ENCODE measurements around the gene OR2S2.

OR2S2 gene

GRCh38 chr9:35923927-35924763, 33.8 kb downstream of the OR2S2 start:
- H3K4me3 ChIP-seq (ENCODE audit: low read depth, low read length), result no peak overlapping the region
- H3K27me3 ChIP-seq (ENCODE audit: insufficient read depth, low read depth, severe bottlenecking), result no peaks in the 10 kb centered on the region
- H3K27ac ChIP-seq, result no peak overlapping the region
- no peak for DNase-seq
- H3K9me3 ChIP-seq (ENCODE audit: severe bottlenecking), result no peaks in the 10 kb centered on the region
- H3K36me3 ChIP-seq, result no peaks in the 10 kb centered on the region
- TF ChIP-seq, protein P1, sequence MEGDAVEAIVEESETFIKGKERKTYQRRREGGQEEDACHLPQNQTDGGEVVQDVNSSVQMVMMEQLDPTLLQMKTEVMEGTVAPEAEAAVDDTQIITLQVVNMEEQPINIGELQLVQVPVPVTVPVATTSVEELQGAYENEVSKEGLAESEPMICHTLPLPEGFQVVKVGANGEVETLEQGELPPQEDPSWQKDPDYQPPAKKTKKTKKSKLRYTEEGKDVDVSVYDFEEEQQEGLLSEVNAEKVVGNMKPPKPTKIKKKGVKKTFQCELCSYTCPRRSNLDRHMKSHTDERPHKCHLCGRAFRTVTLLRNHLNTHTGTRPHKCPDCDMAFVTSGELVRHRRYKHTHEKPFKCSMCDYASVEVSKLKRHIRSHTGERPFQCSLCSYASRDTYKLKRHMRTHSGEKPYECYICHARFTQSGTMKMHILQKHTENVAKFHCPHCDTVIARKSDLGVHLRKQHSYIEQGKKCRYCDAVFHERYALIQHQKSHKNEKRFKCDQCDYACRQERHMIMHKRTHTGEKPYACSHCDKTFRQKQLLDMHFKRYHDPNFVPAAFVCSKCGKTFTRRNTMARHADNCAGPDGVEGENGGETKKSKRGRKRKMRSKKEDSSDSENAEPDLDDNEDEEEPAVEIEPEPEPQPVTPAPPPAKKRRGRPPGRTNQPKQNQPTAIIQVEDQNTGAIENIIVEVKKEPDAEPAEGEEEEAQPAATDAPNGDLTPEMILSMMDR (IDR thresholded peaks at IDR 0.05; ENCODE audit: low read depth, low read length), result no peak

DNA sequence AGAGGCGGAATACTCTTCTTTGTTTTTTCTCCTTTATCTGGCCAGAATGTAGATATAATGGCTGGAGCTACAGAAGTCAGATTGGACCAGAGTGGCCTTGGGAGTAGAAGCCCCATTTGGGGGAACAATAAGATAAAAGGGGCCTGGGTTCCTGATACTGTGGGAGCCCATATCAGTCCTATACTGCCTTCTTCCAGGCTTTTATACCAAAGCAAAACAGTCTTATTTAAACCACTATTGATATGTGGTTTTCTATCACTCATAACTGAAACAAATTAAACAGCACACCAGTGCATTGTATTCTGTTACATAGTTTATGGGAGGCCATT, 34.4 kb downstream of the OR2S2 start:
- no peak overlapping the region for H3K27ac ChIP-seq
- no peak overlapping the region for H3K4me3 ChIP-seq (ENCODE audit: low read depth, low read length)
- no peaks in the 10 kb centered on the region for H3K9me3 ChIP-seq (ENCODE audit: severe bottlenecking)
- DNase-seq, result no peak
- TF ChIP-seq, protein P1 (IDR thresholded peaks at IDR 0.05; ENCODE audit: low read depth, low read length), result no peak
- no peaks in the 10 kb centered on the region for H3K27me3 ChIP-seq (ENCODE audit: insufficient read depth, low read depth, severe bottlenecking)
- H3K36me3 ChIP-seq, result no peaks in the 10 kb centered on the region

DNA sequence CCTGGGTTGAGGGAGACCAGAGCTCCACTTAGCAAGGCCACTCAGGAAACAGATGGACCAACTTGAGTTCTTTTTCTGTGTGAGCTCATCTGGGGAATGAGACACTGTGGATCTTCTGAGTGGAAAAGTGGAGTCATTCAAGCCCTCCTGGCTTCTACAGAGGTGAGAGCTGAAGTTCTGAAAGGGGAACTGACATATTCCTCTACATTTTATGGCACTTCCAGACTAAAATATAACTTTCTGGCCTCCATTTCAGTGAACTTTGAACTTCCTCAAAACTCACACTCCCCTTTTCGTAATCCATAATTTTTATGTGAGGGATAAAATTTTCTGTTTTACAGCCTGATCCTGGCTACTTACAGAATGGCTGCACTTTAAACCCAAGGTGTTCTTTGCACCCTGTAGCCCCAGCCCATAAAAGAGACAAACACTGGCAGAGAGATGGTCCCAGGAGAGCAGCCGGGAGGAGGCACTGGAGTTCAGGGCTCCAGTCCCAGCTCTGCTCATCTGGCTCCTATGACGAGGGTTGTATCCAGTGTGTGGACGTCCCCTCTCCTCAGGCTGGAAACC, 37.8 kb downstream of the OR2S2 start:
- TF ChIP-seq, protein P1 (IDR thresholded peaks at IDR 0.05; ENCODE audit: low read depth, low read length), result no peak
- Histone ChIP-seq H3K9me3 (ENCODE audit: severe bottlenecking) (peaks cover 2% of the 10 kb centered on the region), H3K27ac (peak overlapping the region; percentile 5; the same call in 1 of the 2 replicates), H3K36me3 (no peaks in the 10 kb centered on the region), H3K27me3 (ENCODE audit: insufficient read depth, low read depth, severe bottlenecking) (no peaks in the 10 kb centered on the region), H3K4me3 (ENCODE audit: low read depth, low read length) (no peak overlapping the region)
- DNase-seq, result no peak

DNA sequence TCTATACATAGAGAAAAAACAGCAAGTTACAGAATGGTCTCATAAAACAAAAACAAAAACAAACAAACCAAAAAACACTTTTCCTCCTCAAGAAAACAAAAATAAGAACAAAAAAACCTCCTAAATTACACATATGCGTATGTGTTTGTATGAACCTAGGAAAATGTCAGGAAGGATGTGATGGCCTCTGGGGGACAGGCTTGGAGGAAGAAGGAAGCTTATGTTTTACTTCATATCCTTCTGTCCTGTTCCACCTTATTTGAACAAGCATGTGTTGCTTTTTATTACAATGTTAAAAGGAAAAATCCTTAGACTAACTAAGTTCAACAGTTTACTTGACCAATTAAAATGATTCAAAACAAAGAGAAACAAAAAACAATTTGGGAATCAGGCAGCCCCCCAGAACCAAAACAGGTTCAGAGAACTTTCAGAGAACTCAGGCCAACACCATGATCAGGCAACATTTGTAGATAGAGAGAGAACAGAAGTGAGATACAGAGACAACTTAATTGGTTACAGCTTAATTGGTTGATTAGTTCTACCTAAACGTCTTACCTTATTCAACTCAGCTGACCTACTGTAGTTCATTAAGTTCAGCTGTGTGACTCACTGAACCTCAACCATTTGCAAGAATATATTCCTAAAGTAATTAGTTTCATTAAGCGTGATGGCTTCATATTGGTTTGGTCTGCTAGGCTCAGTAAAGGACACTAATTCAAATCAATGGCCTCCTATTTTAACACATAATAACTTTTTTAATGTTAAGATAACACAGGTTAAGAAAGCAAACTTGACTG, 38.5 kb downstream of the OR2S2 start:
- Histone ChIP-seq H3K4me3 (ENCODE audit: low read depth, low read length) (no peak overlapping the region), H3K27me3 (ENCODE audit: insufficient read depth, low read depth, severe bottlenecking) (no peaks in the 10 kb centered on the region), H3K36me3 (no peaks in the 10 kb centered on the region), H3K27ac (peak overlapping the region; percentile 5; the same call in 1 of the 2 replicates), H3K9me3 (ENCODE audit: severe bottlenecking) (peaks cover 2% of the 10 kb centered on the region)
- TF ChIP-seq, protein P1 (IDR thresholded peaks at IDR 0.05; ENCODE audit: low read depth, low read length), result no peak
- no peak for DNase-seq

DNA sequence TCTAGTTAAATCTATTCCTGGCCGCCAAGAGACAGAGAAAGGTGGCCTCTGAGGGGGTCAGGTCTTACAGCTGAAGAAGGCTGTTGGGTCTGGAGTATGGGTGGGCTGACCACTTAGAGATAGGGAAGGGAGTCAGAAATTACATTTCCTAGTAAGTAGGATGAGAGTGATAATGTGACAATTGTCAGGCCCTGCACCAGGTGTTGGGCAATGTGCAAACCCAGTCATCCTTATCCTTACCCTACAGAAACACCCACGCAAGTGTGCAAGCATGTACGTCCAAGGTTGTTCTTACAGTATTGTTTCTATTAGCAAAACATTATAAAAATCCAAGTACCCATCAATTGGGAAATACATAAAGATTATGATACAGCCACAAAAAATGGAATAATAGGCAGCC, 39.2 kb downstream of the OR2S2 start:
- Histone ChIP-seq H3K27me3 (ENCODE audit: insufficient read depth, low read depth, severe bottlenecking) (no peaks in the 10 kb centered on the region), H3K9me3 (ENCODE audit: severe bottlenecking) (peaks cover 2% of the 10 kb centered on the region), H3K27ac (no peak overlapping the region), H3K36me3 (no peaks in the 10 kb centered on the region), H3K4me3 (ENCODE audit: low read depth, low read length) (no peak overlapping the region)
- DNase-seq, result no peak
- TF ChIP-seq, protein P1 (IDR thresholded peaks at IDR 0.05; ENCODE audit: low read depth, low read length), result no peak

Measured in WERI-Rb-1 (cell line).